HepG2 (cell line): ENCODE results near the gene PIK3CD. TPM values are rescaled to one million over a fixed set of nuclear protein-coding genes. Genes with fewer than 3 reads are reported as not detected.

Source experiments
- FOXM1 ChIP-seq: sonication (generic); formaldehyde crosslinking; IDR thresholded peaks from 2 replicates; pipeline ENCODE4 v1.5.0; 2020; ENCODE audit warnings: missing genetic modification reagents
- GPN1 ChIP-seq: sonication (generic); formaldehyde crosslinking; IDR thresholded peaks from 2 replicates; pipeline ENCODE4 v1.5.1; 2020; ENCODE audit warnings: missing genetic modification reagents, borderline replicate concordance
- HNRNPUL1 ChIP-seq: fragments of 200-400 bp; formaldehyde crosslinking; IDR thresholded peaks from 2 replicates; pipeline ENCODE4 v1.6.1; 2017; ENCODE audit warnings: low read depth, mild to moderate bottlenecking, low read length, moderate library complexity
- MED13 ChIP-seq: sonication (generic); formaldehyde crosslinking; IDR thresholded peaks from 2 replicates; pipeline ENCODE4 v1.5.0; 2020; ENCODE audit warnings: missing genetic modification reagents
- NFE2L2 ChIP-seq: fragments of 150-350 bp; IDR thresholded peaks from 2 replicates; pipeline ENCODE4 v1.6.1; 2014; ENCODE audit warnings: low read length
- SP5 ChIP-seq: IDR thresholded peaks from 2 replicates; pipeline ENCODE4 v1.6.1; 2016; ENCODE audit warnings: low read depth, borderline replicate concordance
- TCF7L2 ChIP-seq: IDR thresholded peaks from 2 replicates; pipeline ENCODE4 v1.6.1; 2011; ENCODE audit warnings: mild to moderate bottlenecking, low read depth, low read length, moderate library complexity
- ZNF83 ChIP-seq: sonication (generic); formaldehyde crosslinking; IDR thresholded peaks from 2 replicates; pipeline ENCODE4 v1.4.0; 2020; ENCODE audit warnings: missing genetic modification reagents, mild to moderate bottlenecking, borderline replicate concordance
- polyA plus RNA-seq, 8 experiments: library from polyadenylated mRNA; depleted of rRNA in 3 of 8; stranded (reverse) in 7 of 8; unstranded in 1 of 8; fragments of >200 nt; fragmentation: Illumina TruSeq in 4 of 8; extraction: Trizol in 4 of 8; gene quantifications; 2 replicates each; pipeline versions ENCODE4 v1.2.1 to v1.2.3, GENCODE V29; 2011 to 2016; ENCODE audit warnings: low read depth in 4 of 8, missing spikeins in 1 of 8, mixed read lengths in 1 of 8; ENCODE audit not compliant: insufficient read depth in 1 of 8
- total RNA-seq, 5 experiments: library from RNA; depleted of rRNA; stranded (reverse); fragments of >200 nt; fragmentation: Illumina TruSeq; extraction: Trizol; gene quantifications; 2 replicates each; pipeline ENCODE4 v1.2.3, GENCODE V29; 2016; ENCODE audit warnings: low read depth in 1 of 5
- TF ChIP-seq, protein P1 (sequence below): sonication (generic); formaldehyde crosslinking; IDR thresholded peaks from 2 replicates; pipeline ENCODE4 v1.5.1; 2020; ENCODE audit warnings: missing genetic modification reagents, mild to moderate bottlenecking, borderline replicate concordance
- TF ChIP-seq, protein P2 (sequence below): IDR thresholded peaks from 2 replicates; pipeline ENCODE4 v1.6.1; 2018; ENCODE audit warnings: missing genetic modification reagents
- TF ChIP-seq, protein P3 (sequence below): sonication (generic); formaldehyde crosslinking; IDR thresholded peaks from 2 replicates; pipeline ENCODE4 v1.4.0; 2020; ENCODE audit warnings: mild to moderate bottlenecking, missing genetic modification reagents

Gene PIK3CD
- total and polyA plus RNA-seq, 2 of the 13 experiments (the other 11 are each of a cell fraction or from before 2014, with no cell fraction given): 7.1 to 10.0 TPM

DNA sequence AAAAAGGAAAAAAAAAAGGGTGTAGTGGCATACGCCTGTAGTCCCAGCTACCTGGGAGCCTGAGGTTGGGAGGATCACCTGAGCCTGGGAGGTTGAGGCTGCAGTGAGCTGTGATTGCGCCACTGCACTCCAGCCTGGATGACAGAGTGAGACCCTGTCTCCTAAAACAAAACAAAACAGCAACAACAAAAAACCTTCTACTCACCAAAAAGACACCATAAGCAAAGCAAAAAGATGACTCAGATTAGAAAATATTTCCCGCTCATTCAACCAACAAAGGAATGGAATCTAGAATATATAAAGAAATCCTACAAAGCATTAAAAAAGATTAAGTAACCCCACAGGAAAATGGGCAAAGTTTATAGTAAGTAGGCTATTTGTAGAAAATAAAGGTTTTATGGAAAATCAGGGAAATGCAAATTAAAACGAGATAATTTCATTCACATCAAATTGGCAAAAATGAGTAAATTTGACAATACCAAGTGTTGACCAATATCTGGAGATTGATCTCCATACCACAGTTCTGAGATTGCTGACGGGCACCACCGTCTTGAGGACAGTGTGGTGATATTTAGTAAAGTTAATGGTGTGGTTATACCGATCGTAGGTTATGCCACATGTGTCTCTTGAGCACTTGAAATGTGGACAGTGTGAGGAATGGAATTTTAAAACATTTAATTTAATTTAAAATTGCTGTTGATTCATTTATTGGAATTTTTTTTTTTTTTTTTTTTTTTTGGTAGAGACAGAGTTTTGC lies 54.0 kb downstream of the PIK3CD start (continued):
- TF ChIP-seq MED13 (no peak), GPN1 (CRISPR knock-in tag) (no peak), NFE2L2 (no peak), TCF7L2 (no peak), HNRNPUL1 (no peak), FOXM1 (CRISPR knock-in tag) (no peak), SP5 (CRISPR knock-in tag) (no peak), ZNF83 (no peak)
- TF ChIP-seq, protein P1, sequence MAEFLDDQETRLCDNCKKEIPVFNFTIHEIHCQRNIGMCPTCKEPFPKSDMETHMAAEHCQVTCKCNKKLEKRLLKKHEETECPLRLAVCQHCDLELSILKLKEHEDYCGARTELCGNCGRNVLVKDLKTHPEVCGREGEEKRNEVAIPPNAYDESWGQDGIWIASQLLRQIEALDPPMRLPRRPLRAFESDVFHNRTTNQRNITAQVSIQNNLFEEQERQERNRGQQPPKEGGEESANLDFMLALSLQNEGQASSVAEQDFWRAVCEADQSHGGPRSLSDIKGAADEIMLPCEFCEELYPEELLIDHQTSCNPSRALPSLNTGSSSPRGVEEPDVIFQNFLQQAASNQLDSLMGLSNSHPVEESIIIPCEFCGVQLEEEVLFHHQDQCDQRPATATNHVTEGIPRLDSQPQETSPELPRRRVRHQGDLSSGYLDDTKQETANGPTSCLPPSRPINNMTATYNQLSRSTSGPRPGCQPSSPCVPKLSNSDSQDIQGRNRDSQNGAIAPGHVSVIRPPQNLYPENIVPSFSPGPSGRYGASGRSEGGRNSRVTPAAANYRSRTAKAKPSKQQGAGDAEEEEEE (CRISPR knock-in tag): no peak
- TF ChIP-seq, protein P2, sequence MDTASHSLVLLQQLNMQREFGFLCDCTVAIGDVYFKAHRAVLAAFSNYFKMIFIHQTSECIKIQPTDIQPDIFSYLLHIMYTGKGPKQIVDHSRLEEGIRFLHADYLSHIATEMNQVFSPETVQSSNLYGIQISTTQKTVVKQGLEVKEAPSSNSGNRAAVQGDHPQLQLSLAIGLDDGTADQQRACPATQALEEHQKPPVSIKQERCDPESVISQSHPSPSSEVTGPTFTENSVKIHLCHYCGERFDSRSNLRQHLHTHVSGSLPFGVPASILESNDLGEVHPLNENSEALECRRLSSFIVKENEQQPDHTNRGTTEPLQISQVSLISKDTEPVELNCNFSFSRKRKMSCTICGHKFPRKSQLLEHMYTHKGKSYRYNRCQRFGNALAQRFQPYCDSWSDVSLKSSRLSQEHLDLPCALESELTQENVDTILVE: no peak
- TF ChIP-seq, protein P3, sequence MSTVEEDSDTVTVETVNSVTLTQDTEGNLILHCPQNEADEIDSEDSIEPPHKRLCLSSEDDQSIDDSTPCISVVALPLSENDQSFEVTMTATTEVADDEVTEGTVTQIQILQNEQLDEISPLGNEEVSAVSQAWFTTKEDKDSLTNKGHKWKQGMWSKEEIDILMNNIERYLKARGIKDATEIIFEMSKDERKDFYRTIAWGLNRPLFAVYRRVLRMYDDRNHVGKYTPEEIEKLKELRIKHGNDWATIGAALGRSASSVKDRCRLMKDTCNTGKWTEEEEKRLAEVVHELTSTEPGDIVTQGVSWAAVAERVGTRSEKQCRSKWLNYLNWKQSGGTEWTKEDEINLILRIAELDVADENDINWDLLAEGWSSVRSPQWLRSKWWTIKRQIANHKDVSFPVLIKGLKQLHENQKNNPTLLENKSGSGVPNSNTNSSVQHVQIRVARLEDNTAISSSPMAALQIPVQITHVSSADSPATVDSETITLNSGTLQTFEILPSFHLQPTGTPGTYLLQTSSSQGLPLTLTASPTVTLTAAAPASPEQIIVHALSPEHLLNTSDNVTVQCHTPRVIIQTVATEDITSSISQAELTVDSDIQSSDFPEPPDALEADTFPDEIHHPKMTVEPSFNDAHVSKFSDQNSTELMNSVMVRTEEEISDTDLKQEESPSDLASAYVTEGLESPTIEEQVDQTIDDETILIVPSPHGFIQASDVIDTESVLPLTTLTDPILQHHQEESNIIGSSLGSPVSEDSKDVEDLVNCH (CRISPR knock-in tag): no peak
